Measurements from ENCODE around the gene BEAN1. TPM values are rescaled to one million over a fixed set of nuclear protein-coding genes. Genes with fewer than 3 reads are reported as not detected.

Gene BEAN1
- total and polyA plus RNA-seq, 9 of the 15 experiments (the other 6 are each of a cell fraction or from before 2014, with no cell fraction given), result not detected

DNA sequence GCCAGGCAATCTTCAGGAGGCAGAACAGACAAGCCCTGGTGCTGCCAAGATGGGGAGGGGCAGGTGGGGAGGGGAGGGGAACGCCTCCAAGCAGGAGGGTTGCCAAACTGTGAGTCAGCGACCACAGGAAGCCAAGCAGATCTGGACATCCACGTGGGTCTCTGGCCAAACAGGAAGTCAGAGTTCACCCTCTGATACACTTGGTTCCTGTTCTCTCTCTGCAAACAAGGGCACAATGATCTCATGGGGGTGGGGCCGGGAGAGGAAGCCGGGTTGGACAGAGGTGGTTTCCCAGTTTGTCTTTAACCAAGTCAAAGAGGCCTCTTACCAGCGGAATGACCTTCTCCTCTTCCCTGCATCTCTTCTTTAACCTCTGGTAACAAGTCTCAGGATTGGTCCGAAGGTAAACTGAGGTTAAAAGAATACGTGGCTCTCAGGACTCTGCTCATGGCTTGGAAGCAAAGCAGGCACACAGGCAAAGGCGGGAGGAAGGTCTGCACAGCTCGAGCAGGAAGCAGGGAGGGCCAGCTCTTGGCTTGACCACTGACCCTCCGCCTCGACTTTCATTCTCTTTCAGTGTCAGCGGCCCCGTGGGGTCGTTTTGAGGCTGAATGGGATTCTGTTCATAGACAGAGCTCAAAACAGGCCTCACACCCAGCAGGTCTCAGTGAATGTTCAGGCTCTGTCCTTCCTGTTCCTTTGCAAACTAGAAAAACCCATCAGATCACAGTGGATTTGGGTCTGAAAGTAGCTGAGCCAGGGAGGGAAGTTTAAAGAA lies 89.9 kb downstream of the BEAN1 start (continued):
- TF ChIP-seq, protein P1, sequence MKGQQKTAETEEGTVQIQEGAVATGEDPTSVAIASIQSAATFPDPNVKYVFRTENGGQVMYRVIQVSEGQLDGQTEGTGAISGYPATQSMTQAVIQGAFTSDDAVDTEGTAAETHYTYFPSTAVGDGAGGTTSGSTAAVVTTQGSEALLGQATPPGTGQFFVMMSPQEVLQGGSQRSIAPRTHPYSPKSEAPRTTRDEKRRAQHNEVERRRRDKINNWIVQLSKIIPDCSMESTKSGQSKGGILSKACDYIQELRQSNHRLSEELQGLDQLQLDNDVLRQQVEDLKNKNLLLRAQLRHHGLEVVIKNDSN (CRISPR knock-in tag; IDR thresholded peaks at IDR 0.05), result peak; percentile 75
- TF ChIP-seq RFX1 (IDR thresholded peaks at IDR 0.05) (no peak), SMARCE1 (IDR thresholded peaks at IDR 0.05) (peak; percentile 91), SAFB2 (IDR thresholded peaks at IDR 0.05; ENCODE audit: borderline replicate concordance, low read depth, low read length, severe bottlenecking) (no peak), PRPF4 (IDR thresholded peaks at IDR 0.05; ENCODE audit: insufficient read depth, low read depth, low read length, poor library complexity, severe bottlenecking) (no peak), ZNF212 (CRISPR knock-in tag; IDR thresholded peaks at IDR 0.05) (no peak), ZNF239 (CRISPR knock-in tag; IDR thresholded peaks at IDR 0.05) (peak; percentile 29; the same call in 1 of the 2 replicates), ZNF445 (CRISPR knock-in tag; IDR thresholded peaks at IDR 0.05; ENCODE audit: low read depth) (no peak), KDM4B (IDR thresholded peaks at IDR 0.05; ENCODE audit: borderline replicate concordance in 2 of 2, low read depth in 1 of 2) (peak in 1 of 2 experiments; percentile 19; a peak in 1 of 4 replicates), ZNF695 (CRISPR knock-in tag; IDR thresholded peaks at IDR 0.05) (no peak), SMARCC2 (IDR thresholded peaks at IDR 0.05; ENCODE audit: low read depth) (no peak; the same call in 1 of the 2 replicates), HLTF (IDR thresholded peaks at IDR 0.05) (no peak), NCOA6 (IDR thresholded peaks at IDR 0.05) (no peak), ELF4 (CRISPR knock-in tag; IDR thresholded peaks at IDR 0.05) (0 out of 2 replicates have a peak, but pooled peaks have one; percentile 81)
- TF ChIP-seq, protein P2, sequence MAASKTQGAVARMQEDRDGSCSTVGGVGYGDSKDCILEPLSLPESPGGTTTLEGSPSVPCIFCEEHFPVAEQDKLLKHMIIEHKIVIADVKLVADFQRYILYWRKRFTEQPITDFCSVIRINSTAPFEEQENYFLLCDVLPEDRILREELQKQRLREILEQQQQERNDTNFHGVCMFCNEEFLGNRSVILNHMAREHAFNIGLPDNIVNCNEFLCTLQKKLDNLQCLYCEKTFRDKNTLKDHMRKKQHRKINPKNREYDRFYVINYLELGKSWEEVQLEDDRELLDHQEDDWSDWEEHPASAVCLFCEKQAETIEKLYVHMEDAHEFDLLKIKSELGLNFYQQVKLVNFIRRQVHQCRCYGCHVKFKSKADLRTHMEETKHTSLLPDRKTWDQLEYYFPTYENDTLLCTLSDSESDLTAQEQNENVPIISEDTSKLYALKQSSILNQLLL (CRISPR knock-in tag; IDR thresholded peaks at IDR 0.05; ENCODE audit: borderline replicate concordance), result no peak
- TF ChIP-seq, protein P3, sequence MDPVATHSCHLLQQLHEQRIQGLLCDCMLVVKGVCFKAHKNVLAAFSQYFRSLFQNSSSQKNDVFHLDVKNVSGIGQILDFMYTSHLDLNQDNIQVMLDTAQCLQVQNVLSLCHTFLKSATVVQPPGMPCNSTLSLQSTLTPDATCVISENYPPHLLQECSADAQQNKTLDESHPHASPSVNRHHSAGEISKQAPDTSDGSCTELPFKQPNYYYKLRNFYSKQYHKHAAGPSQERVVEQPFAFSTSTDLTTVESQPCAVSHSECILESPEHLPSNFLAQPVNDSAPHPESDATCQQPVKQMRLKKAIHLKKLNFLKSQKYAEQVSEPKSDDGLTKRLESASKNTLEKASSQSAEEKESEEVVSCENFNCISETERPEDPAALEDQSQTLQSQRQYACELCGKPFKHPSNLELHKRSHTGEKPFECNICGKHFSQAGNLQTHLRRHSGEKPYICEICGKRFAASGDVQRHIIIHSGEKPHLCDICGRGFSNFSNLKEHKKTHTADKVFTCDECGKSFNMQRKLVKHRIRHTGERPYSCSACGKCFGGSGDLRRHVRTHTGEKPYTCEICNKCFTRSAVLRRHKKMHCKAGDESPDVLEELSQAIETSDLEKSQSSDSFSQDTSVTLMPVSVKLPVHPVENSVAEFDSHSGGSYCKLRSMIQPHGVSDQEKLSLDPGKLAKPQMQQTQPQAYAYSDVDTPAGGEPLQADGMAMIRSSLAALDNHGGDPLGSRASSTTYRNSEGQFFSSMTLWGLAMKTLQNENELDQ (CRISPR knock-in tag; IDR thresholded peaks at IDR 0.05; ENCODE audit: borderline replicate concordance), result no peak
- TF ChIP-seq, protein P4, sequence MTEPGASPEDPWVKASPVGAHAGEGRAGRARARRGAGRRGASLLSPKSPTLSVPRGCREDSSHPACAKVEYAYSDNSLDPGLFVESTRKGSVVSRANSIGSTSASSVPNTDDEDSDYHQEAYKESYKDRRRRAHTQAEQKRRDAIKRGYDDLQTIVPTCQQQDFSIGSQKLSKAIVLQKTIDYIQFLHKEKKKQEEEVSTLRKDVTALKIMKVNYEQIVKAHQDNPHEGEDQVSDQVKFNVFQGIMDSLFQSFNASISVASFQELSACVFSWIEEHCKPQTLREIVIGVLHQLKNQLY (CRISPR knock-in tag; conservative IDR thresholded peaks at IDR 0.05), result no peak
- TF ChIP-seq, protein P5, sequence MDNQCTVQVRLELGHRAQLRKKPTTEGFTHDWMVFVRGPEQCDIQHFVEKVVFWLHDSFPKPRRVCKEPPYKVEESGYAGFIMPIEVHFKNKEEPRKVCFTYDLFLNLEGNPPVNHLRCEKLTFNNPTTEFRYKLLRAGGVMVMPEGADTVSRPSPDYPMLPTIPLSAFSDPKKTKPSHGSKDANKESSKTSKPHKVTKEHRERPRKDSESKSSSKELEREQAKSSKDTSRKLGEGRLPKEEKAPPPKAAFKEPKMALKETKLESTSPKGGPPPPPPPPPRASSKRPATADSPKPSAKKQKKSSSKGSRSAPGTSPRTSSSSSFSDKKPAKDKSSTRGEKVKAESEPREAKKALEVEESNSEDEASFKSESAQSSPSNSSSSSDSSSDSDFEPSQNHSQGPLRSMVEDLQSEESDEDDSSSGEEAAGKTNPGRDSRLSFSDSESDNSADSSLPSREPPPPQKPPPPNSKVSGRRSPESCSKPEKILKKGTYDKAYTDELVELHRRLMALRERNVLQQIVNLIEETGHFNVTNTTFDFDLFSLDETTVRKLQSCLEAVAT (IDR thresholded peaks at IDR 0.05), result peak in 1 of 2 experiments; percentile 79; a peak in 2 of 4 replicates
- TF ChIP-seq, protein P6, sequence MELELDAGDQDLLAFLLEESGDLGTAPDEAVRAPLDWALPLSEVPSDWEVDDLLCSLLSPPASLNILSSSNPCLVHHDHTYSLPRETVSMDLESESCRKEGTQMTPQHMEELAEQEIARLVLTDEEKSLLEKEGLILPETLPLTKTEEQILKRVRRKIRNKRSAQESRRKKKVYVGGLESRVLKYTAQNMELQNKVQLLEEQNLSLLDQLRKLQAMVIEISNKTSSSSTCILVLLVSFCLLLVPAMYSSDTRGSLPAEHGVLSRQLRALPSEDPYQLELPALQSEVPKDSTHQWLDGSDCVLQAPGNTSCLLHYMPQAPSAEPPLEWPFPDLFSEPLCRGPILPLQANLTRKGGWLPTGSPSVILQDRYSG (tag; conservative IDR thresholded peaks at IDR 0.05; ENCODE audit: low read depth), result peak; percentile 82; the same call in 1 of the 2 replicates

Measured in K562 (cell line).